ENCODE measurements around the gene VHLL.

The VHLL gene

GRCh38 chr1:156249593-156249992, 49.5 kb downstream of the VHLL start:
- DNase-seq = no peak

Measured in 8988T (cell line).